Progenitor cell of endocrine pancreas (in vitro differentiated cells): Measurements from ENCODE around the gene SEC22C. TPM values are rescaled to one million over a fixed set of nuclear protein-coding genes. Genes with fewer than 3 reads are reported as not detected.
"Not testable (repeated sequence)": the region's sequence is repeated elsewhere in the genome, so short reads cannot be mapped to it uniquely, and the experiment has no call there.

Source experiments
- DNase-seq: peaks from one replicate; pipeline ENCODE4 v3.0.0; 2021; ENCODE audit warnings: low spot score; ENCODE audit not compliant: unreplicated experiment
- H3K27ac Mint-ChIP-seq: 2 replicates; pipeline ENCODE4 v1.8.0; 2021; ENCODE audit warnings: mild to moderate bottlenecking, moderate library complexity, mixed read lengths
- H3K27me3 Mint-ChIP-seq: 2 replicates; pipeline ENCODE4 v1.8.0; 2021; ENCODE audit warnings: mixed read lengths
- H3K36me3 Mint-ChIP-seq: 2 replicates; pipeline ENCODE4 v1.8.0; 2022; ENCODE audit warnings: mixed read lengths; ENCODE audit not compliant: insufficient read depth
- H3K4me1 Mint-ChIP-seq: 2 replicates; pipeline ENCODE4 v1.8.0; 2021; ENCODE audit warnings: low read depth, mixed read lengths
- H3K4me3 Mint-ChIP-seq: 2 replicates; pipeline ENCODE4 v1.8.0; 2021; ENCODE audit warnings: low read depth, mild to moderate bottlenecking, moderate library complexity, mixed read lengths
- H3K9me3 Mint-ChIP-seq: 2 replicates; pipeline ENCODE4 v1.8.0; 2021; ENCODE audit warnings: low read depth, mixed read lengths
- total RNA-seq: library from RNA; stranded (reverse); gene quantifications from 2 replicates; pipeline ENCODE4 v1.2.1, GENCODE V29; 2021
- TF ChIP-seq, protein P1 (sequence below): fragments of 200-600 bp; sonication (generic); IDR thresholded peaks from one replicate; pipeline ENCODE4 v1.5.0; 2021; ENCODE audit warnings: antibody characterized with exemption, mild to moderate bottlenecking; ENCODE audit not compliant: unreplicated experiment

Gene SEC22C
- total RNA-seq, 1 donor from 2014 or later: 40.2 TPM

DNA sequence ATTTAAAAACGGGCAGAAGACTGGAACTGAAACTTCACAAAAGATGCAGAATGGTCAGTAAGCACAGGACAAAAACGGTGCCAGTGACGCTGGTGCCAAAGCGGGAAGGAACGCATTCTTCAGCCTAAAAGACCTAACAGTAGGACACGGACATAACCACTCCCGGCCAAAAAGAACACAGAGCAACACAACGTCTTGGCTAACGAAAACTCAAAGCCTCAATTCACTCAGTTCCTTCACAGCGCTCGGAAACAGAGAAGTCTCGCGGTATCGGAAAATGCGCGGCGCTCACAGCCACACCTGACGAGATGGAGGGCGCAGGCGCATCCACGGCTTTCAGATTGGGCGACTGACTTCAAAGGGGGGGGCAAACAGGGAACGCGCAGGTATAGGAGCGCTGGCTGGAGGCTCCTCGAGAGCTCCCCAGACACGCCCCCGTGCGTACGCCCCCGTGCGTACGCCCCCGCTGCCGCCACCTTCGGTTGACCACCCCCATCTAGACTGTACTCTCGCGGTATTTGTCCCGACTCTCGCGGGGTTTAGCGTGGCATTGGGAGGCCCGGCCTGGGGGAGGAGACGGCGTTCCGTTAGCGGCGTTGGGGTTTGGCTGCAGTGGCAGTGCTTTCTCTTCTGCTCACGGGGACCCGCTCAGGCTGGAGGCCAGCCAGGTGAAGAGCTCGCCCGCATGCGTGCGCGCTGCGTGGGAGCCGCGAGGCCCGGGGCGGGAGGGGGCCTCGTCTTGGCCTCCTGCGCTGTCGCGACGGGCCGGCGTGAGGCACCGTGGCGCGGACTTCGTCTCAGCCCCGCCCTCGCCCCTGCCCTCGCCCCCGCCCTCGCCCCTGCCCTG is 18.6 kb upstream of the SEC22C start, which contains the start of gene NKTR:
TSS of gene NKTR (plus strand) at position 576 of the 847 bp plus-strand sequence. CDS start 321 bp downstream, outside the sequence.
- TF ChIP-seq, protein P1, sequence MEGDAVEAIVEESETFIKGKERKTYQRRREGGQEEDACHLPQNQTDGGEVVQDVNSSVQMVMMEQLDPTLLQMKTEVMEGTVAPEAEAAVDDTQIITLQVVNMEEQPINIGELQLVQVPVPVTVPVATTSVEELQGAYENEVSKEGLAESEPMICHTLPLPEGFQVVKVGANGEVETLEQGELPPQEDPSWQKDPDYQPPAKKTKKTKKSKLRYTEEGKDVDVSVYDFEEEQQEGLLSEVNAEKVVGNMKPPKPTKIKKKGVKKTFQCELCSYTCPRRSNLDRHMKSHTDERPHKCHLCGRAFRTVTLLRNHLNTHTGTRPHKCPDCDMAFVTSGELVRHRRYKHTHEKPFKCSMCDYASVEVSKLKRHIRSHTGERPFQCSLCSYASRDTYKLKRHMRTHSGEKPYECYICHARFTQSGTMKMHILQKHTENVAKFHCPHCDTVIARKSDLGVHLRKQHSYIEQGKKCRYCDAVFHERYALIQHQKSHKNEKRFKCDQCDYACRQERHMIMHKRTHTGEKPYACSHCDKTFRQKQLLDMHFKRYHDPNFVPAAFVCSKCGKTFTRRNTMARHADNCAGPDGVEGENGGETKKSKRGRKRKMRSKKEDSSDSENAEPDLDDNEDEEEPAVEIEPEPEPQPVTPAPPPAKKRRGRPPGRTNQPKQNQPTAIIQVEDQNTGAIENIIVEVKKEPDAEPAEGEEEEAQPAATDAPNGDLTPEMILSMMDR: peak; percentile 14
- Mint-ChIP-seq H3K9me3 (peaks cover 8% of the 10 kb centered on the region), H3K4me1 (peaks cover 10% of the 10 kb centered on the region), H3K27ac (peak within 1 kb of the TSS; percentile 99), H3K36me3 (peaks cover 16% of the 10 kb centered on the region), H3K4me3 (peak within 1 kb of the TSS; percentile 93), H3K27me3 (no peaks in the 10 kb centered on the region)
- DNase-seq: peak; percentile 100

DNA sequence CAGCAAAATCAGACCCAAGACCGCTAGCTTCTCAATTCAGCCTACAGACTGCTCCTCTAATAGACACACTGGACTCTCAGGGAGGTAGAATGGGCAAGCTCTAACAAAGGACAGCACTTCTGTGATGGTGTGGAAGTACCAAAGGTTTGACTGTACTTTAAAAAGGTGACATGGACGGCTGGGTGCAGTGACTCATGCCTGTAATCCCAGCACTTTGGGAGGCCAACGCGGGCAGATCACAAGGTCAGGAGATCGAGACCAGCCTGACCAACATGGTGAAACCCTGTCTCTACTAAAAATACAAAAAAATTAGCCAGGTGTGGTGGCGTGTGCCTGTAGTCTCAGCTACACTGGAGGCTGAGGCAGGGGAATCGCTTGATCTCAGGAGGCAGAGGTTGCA is 15.3 kb upstream of the SEC22C start:
- H3K4me3 Mint-ChIP-seq, H3K27ac Mint-ChIP-seq, H3K27me3 Mint-ChIP-seq, H3K36me3 Mint-ChIP-seq, DNase-seq, H3K9me3 Mint-ChIP-seq, H3K4me1 Mint-ChIP-seq: not testable (repeated sequence)

DNA sequence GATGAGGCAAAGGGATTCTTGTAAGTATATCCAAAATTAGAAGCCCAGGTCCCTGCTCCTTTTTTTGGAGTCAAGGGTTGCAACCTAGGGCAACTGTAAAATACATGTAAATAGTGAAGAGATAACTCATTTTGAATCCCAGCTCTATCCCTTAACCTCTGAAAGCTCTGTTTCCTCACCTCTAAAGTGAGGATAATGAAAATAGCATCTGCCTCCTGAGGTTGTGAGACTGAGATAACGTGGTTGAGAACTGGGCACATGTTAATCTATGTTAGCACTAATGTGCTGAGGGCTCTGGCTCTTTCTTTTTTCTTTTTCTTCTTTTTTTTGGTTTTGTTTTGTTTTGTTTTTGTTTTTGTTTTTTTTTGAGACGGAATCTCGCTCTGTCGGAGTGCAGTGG is 13.9 kb upstream of the SEC22C start:
- peaks cover 11% of the 10 kb centered on the region for H3K4me1 Mint-ChIP-seq
- no peak for DNase-seq
- TF ChIP-seq, protein P1: no peak
- no peaks in the 10 kb centered on the region for H3K27me3 Mint-ChIP-seq
- H3K27ac Mint-ChIP-seq: peak overlapping the region; percentile 21
- peaks cover 4% of the 10 kb centered on the region for H3K9me3 Mint-ChIP-seq
- H3K36me3 Mint-ChIP-seq: peaks cover 3% of the 10 kb centered on the region
- no peak overlapping the region for H3K4me3 Mint-ChIP-seq

DNA sequence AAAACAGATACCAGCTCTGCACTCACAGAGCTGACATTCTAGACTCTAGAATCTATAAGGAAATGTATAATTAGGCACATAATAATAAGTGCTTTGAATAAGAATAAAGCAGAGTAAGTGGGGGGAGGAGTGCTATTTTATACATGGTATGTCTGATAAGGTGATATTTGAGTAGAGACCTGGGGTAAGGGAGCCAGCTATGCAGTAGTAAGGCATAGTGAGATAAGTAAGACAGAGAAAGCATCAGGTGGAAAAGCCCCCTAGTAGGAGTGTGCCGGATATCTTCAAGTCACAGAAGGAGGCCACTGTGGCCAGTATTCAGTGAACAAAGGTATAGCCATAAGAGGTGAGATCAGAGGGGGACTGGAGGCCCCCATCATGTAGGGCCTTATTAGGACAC is 11.9 kb upstream of the SEC22C start:
- no peak overlapping the region for H3K27ac Mint-ChIP-seq
- no peaks in the 10 kb centered on the region for H3K27me3 Mint-ChIP-seq
- H3K36me3 Mint-ChIP-seq: peaks cover 3% of the 10 kb centered on the region
- H3K9me3 Mint-ChIP-seq: peaks cover 3% of the 10 kb centered on the region
- H3K4me3 Mint-ChIP-seq: no peak overlapping the region
- H3K4me1 Mint-ChIP-seq: peaks cover 16% of the 10 kb centered on the region
- TF ChIP-seq, protein P1: no peak
- no peak for DNase-seq

DNA sequence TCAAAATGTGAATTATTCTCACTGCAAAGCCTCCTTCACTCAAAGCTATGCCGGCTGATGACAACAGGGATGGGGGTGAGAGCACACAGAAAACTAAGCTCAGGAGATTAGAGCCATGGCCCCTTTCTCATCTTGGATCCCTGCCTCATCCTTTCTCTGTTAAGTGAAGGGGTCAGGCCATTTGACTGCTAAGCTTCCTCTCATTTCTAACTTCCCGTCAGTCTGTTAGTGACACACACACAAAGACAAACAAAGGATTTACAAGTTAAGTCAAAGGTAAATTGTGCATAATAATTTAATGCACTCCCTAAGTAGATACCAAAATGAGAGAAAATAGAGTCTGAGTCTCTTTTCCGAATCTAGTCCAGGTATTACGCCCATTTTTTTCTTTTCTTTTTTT is 10.0 kb upstream of the SEC22C start:
- Mint-ChIP-seq H3K36me3 (no peaks in the 10 kb centered on the region), H3K27me3 (no peaks in the 10 kb centered on the region), H3K4me3 (peak overlapping the region; percentile 95), H3K9me3 (no peaks in the 10 kb centered on the region), H3K27ac (peak overlapping the region; percentile 33), H3K4me1 (peaks cover 14% of the 10 kb centered on the region)
- DNase-seq: no peak
- TF ChIP-seq, protein P1: no peak
